GM12874 (cell line): Measurements from ENCODE around the gene TRIML1.

Source experiments
- CTCF ChIP-seq: IDR thresholded peaks from 2 replicates; pipeline ENCODE4 v1.5.1; 2011; ENCODE audit warnings: low read depth, mild to moderate bottlenecking, control low read depth, low read length, moderate library complexity; ENCODE audit not compliant: insufficient read depth

Gene TRIML1

DNA sequence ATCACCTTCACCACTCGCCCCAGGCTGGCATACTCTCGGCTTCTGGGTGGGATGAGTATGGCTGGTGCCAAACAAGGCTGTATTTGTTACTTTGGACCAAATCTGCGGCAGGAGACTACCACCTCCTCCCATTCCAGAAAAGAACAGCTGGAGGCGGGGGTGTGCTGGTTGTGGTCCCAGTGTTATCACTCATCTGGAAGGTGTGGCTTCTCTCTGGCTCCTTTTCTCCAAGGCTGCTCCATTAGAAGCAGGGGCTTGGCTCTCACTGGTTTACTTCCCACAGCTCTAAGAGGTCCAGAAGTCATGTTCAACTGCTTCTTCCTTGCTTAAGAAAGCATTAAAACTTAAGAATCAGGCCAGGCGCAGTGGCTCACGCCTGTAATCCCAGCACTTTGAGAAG, 27.3 kb upstream of the TRIML1 start:
- TF ChIP-seq CTCF = no peak

DNA sequence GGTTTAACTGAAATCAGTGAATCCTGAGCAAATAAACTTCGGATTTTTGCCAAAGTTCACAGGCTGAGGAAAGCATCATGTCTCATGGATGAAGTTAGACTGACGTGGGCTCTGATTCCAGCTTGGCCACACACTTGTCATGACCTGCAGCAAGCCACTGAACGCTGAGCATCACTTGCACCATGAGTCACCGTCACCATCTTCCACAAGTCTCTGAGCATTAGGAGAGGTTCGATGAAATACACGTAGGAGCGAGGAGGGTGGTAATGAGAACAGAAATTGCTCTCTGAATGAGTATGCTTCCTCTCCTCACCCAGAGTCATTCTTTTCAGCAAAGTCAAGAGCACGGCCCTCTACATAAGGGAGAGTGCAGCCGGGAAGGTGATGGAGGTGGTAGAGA, 26.1 kb upstream of the TRIML1 start:
- TF ChIP-seq CTCF = no peak

DNA sequence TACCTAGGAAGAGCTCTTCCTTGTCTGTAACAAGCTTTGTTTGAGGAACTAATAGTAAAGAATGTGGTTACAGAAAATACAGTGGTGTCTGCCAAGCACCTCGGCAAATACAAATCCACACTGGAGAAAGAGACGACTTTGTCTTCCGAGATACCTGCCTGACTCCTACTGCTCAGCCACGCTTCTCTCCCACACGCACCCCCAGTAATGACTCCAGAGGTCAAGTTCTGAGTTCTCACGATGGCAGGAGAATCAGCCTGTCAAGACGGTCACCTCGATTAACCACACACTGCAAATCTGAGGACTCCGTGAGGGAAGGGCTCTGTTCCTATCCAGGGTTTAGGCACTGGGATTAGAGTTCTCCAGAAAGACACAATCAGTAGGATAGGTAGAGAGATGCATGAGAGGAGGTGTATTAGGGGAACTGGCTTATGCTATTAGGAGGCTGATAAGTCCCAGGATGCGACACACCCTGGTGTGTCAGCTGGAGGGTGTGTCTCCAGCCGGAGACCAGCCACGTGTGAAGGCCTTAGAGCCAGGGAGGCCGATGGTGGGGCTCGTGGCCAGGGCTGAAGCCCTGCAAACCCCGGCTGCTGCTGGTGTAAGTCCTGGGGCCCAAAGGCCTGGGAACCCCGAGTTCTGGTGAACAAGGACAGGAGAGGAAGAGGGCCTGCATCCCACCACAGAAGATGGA, 21.5 kb upstream of the TRIML1 start:
- TF ChIP-seq CTCF = no peak

- no peak for TF ChIP-seq CTCF
Measured at GRCh38 chr4:188121530-188121929, 17.7 kb upstream of the TRIML1 start.

DNA sequence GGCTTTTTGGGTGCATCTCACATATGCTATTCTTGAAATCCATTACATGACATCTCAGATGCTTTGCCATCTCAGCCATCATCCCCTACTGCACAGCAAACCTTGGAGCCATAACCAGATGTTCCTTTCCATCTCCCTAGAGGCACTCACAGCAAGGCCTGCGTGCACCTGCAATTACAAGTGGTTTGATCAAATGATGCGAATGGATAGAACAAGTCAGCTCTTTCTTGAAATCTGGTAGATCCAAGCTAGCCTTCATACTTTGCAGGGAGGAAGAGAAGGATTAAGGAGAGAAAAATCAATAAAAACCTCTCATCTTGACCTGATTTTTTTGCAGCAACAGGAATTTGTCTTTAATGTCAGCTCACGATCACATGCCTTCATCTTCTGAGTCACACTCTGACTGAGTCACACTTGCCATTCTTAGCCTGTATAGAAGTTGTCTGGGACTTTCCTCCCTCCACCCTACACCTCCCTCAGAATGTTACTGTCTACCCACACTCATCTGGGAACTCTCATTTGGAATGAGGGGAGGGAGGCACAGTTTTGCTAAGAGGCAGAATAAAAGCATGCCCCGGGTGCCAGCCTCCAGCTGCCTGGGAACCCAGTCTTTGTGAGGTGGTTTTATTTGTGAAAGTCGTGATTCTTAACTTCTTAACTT, 11.9 kb upstream of the TRIML1 start:
- TF ChIP-seq CTCF = no peak

DNA sequence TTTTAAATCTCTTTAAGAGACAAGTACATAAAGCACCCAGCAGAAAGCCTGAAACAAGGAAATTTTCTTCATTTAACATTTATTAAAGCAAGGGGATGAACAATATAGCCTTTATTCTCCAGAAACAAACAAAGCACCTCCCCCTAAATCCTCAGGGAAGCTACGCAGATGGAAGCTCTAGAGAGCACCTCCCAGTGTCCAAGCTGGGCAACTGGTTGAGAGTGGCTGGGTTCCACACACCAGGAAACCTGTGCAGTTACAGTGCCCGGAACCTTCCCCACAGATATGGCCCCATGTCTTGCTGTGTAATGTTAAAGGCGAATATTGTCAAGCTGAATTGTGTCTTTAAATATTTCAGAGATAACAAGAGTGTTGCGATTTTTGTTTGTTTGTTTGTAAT, 8.9 kb upstream of the TRIML1 start:
- no peak for TF ChIP-seq CTCF

GRCh38 chr4:188132232-188132631, 7.0 kb upstream of the TRIML1 start:
- TF ChIP-seq CTCF = no peak
